ENCODE results near the gene TMEM256.
"Not testable (repeated sequence)": the region's sequence is repeated elsewhere in the genome, so short reads cannot be mapped to it uniquely, and the experiment has no call there.

TMEM256 gene

DNA sequence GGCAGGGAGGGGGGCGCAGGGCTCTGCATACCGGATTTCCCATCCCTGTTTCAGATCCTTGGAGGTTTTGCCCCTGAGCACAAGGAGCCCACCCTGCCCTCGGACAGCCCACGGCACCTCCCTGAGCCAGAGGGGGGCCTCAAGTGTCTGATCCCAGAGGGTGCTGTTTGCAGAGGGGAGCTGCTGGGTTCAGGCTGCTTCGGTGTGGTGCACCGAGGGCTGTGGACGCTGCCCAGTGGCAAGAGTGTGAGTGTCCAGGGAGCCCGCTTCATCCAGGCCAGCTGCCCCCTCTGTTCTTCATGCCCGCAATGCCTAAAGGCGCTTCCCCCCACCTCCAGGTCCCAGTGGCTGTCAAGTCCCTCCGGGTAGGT lies 20.5 kb downstream of the TMEM256 start:
- no peak for DNase-seq

DNA sequence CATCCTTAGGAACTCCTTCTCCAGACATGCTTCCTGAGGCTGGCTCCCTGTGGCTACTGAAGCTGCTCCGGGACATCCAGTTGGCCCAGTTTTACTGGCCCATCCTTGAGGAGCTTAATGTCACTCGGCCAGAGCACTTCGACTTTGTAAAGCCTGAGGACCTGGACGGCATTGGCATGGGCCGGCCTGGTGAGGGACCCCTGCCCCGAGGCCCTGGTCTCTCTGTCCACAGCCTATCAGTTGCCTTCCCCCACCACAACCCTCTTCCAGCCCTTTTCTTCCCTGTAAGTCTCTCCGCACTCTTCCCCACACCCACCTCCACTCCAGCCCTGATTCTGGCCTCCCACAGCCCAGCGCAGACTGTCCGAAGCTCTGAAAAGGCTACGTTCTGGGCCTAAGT lies 21.0 kb downstream of the TMEM256 start:
- no peak for DNase-seq

DNA sequence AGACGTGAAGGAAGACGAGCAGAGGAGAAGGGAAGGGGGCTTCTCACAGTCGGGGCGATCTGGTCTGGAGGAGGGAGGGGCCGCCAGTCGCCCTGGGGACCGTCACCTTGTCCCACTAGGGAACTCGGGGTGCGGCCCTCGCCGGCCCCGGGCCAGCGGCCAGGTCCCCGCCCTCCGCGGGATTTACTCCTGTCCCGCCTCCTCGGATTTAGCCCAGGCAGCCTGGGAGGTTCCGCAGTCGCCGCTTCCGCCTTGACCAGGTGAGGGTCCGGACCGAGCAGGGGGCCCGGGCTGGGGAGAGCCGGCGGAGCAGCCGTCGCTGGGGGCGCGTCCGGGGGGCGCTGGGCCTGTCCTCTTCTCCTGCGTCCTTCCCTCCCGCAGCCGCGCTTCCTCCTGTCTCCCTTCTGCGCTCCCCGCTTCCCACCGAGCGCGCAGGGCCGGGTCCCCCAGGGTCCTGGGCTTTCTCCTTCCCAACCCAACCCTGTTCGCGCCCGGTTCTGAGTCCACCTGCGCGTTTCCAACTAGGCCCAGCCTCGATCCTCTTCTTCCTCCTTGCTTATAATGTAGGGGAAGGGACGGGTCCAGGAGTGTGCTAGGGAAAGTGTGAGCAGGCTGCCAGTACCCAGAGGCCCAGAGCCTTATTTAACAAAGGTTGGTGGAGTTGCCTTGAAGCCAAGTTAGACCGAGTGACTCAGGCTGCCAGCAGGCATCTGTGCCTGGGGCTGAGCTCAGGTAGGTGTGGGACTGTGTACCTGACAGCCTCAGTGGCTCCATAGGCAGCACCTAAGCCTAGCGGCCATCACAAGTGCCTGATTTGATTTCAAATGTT lies 22.8 kb downstream of the TMEM256 start, which contains the start of gene TNK1:
Gene TNK1 (plus strand): TSS at position 235 of the 829 bp plus-strand sequence. CDS start 1,838 bp downstream, outside the sequence.
- no peak for DNase-seq

DNA sequence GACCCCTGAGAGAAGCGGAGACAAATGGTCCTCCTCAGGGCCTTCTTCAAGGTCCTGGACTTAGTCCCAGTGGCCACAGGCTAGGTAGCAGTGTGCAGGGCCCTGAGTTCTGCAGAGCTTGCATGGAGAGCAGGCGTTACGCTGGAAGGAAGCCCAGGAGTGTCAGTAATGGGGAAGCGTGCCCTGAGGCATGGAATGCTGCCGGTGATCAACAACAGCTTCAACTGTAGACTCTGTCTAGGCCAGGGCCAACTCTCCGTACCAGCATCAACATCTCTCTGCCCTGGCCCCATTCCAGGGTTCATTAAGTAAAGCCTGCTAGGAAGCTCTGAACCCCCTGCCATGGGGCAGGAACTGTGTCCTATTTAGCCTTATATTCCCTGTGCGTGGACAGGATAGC lies 23.6 kb downstream of the TMEM256 start:
- no peak for DNase-seq

DNA sequence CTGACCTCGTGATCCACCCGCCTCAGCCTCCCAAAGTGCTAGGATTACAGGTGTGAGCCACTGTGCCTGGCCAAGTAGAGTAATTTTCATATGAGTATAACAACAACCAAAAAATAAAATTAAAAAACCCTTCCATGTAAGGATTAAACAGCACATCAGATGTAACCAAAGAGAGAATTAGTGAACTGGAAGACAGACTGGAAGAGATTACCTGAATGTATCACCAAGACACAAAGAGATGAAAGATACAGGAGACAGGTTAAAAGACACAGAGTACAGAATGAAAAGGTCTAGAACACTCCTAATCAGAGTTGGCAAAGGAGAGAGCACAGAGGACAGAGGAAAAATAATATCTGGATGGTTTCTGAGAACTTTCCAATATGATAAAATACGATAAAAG lies 24.8 kb downstream of the TMEM256 start:
- DNase-seq, result no peak

DNA sequence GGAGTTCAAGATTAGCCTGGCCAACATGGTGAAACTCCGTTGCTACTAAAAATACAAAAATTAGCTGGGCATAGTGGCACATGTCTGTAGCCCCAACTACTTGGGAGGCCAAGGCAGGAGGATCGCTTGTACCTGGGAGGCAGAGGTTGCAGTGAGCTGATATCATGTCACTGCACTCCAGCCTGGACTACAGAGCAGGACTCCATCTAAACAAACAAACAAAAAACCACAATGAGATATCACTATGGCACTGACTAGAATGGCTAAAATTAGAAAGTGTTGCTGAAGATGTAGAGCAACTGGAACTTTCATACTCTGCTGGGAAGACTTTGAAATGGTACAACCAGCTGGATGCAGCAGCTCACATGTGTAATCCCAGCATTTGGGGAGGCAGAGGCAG lies 29.5 kb downstream of the TMEM256 start:
- DNase-seq, result no peak

DNA sequence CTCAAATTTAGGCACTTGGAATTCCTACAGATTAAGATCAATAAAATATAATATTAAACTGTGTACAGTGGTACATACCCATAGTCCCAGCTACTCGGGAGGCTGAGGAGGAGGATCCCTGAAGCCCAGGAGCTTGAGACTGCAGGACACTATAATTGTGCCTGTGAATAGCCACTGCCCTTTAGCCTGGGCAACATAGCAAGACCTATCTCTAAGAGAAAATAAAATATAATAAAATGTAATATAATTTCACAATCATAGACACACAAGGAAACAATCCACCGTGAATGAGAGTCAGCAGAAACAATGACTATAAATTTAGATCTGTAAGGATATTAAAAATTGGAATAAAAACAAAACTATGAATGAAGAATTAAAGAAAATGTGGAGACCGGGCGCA lies 33.0 kb downstream of the TMEM256 start:
- no peak for DNase-seq

DNA sequence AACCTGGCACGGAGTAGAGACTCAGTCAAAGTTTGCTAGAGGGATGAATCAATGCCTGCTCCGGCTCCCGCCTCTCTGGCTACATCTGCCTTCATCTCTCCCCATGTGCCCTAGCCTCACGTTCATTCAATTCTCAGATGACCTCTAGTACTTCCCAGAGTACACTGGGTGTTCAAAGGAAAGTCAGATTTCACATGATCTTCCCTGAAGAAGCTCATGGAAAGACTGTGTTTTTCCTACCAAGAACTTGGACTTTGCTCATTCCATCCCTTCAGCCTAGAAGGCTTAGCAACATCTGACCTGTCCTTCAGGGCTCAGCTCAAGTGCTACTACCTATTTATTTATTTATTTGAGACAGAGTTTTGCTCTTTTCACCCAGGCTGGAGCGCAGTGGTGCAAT lies 34.1 kb downstream of the TMEM256 start:
- DNase-seq, result no peak

DNA sequence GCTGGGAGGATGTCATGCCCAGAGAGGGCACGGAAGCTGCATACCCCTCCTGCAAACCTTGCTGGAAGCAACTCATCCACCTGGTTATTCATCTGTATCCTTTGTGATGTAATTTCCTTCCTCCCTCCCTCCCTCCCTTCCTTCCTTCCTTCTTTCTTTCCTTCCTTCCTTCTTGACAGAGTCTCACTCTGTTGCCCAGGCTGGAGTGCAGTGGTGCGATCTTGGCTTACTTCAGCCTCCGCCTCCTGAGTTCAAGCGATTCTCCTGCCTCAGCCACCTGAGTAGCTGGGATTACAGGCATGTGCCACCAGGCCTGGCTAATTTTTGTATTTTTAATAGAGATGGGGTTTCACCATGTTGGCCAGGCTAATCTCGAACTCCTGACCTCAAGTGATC lies 35.3 kb downstream of the TMEM256 start:
- not testable (repeated sequence) for DNase-seq

DNA sequence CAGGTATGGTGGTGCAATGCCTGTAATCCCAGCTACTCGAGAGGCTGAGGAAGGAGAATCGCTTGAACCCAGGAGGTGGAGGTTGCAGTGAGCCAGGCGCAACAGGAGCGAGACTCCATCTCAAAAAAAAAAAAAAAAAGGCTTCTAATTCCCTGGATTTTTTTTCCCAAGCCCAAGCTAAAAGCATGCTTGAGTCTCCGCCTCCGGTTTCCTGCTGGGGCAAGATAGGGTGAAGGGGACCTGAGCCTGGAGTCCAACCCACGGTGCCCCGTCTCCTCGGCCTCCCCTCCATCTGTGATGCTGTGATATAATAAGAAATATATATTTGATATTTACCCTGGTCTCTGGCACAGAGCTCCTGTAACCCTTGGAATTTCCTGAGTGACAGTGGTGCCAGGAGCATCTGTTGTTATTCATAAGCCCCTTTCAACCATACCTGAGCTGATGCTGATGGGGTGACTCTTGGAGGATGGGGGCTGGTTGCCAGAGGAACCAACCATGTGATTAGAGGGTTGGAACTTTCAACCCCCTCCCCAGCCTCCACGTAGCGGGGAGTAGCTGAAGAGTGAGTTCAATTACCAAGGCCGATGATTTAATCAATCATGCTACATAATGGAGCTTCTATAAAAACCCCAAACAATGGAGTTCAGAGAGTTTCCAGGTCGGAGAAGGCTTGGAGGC lies 35.8 kb downstream of the TMEM256 start:
- no peak for DNase-seq

DNA sequence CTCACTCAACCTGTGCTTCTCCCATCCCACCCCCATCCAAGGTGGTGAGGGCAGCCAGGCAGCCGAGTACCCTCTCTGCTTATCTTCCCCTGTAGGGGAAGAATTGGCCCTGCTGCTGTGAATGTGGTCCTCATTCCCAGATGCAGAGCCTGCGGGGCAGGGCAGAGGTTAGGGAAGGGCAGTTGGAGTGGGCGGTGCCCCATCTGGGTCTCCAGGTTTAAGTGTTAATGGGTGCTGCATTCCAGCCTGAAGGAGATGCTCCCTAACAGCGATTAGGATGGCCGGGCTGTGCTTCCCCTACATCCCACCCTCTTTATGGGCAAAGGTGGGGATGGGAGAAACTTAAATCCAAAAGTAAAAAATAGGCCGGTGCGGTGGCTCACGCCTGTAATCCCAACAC lies 36.8 kb downstream of the TMEM256 start:
- no peak for DNase-seq

DNA sequence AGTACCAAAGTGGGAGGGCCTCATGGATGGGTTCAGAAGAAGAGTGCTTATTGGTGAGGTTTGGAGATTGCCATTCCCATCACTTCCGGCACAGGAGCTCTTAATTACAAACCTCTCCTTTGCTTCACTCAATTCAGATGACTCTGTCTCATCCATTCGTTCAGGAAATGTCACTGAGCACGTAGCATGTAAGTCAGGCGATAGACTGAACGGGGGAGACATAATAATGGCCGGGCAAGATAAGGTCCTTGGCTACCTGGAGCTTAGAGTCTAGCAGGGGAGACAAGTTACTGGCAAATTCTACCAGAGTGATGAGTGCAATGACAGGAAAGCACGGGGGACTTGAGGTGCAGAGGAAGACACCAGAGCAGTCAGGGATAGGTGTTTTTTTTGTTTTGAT lies 37.9 kb downstream of the TMEM256 start:
- not testable (repeated sequence) for DNase-seq

DNA sequence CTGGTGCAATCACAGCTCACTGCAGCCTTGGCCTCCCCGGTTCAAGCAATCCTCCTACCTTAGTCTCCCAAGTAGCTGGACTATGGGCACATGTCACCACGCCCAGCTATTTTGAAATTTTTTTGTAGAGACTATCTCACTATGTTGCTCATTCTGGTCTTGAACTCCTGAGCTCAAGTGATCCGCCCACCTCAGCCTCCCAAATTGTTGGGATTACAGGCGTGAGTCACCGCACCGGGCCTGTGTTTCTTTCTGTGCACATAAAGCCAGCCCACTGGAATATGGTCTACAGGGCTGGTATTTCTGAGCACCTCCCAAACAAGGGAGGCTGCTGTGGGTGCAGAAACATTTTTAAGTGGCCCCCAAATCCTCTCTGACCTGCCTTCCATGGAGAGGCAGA lies 40.6 kb downstream of the TMEM256 start:
- no peak for DNase-seq

DNA sequence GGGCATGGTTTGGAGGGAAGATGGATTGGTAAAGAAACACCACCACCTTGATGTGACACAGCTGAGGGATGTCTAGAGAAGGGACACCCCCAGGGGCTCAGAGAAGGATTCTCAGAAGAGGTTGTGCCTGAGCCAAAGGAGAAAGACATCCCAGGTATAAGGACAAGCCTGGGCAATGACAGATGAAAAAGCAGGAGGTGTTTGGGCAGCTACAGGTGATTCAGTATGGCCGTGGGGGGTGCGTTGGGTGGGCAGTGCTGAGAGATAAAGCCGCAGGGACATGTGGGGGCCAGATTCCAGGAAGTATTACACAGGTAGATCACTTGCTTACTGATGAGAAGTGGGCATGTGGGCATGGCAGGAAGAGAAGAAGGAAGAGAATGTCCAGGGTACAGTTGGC lies 42.0 kb downstream of the TMEM256 start:
- no peak for DNase-seq

DNA sequence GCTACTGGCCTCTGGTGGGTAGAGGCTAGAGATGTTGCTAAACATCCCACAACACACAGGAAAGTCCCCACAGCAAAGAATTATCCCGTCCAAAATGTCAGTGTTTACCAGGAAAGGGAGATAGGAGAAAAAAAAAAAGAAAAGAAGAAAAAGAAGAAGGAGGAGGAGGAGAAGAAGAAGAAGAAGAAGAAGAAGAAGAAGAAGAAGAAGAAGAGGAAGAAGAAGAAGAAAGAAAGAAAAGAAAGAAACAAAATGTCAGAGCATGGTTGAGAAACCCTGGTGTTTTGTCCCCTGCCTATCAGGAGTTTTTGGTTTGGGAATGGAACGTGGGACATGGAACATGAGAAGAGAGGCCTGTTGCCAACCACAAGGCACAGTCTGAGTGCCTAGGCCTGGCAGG lies 46.5 kb downstream of the TMEM256 start:
- no peak for DNase-seq

DNA sequence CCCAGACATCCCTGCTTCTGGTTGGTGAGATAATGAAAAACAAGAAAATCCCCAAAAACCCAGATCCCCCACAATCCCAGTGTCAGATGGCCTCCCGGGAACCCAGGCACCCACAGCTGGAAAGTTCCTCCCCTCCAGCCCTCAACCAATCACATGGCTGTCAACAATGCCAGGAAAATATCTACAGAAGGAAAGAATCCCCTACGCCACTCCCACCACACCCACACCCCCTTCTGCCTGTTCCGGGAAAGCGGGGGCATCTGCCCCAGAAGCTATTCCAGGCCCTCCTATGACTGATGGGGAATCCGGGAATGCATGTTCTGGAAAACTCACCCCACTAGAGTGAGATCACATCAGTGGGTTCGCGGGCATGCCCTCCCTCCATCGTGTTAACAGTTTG lies 47.1 kb downstream of the TMEM256 start:
- no peak for DNase-seq

DNA sequence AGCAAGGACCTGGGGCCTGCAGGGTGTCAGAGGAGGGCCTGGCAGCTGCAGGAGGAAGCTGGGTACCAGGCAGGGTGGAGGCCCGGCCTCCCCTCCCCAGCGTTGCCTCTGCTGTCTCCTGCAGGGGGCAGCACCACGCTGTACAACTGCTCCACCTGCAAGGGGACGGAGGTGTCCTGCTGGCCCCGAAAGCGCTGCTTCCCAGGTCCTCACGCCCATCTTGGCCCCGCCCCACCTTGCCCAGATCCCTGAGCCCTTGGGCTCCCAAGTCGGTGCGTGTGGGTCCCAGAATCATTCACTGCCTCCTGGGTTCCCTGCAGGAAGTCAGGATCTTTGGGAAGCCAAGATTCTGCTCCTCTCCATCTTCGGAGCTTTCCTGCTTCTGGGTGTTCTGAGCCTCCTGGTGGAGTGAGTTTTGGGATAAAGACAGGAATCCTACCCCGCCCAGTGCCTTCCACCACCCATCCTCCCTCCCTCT lies 47.8 kb downstream of the TMEM256 start:
- DNase-seq, result peak; percentile 80

DNA sequence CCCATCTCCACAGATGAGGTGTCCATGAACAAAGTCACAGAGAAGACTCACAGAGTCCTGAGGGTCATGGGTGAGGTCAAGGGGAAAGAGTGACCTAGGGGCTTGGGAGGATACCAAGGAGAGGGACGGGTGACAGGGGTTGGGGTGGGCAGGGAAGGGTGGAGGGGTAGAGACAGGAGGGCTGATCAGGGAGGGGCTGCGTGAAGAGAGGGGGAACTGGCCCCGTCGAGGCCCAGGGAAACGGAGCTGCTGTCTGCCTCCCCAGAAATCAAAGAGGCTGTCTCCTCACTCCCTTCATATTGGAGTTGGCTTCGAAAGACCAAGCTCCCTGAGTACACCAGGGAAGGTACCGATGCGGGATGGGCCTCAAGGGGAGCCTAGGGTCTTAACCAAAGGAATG lies 48.3 kb downstream of the TMEM256 start:
- no peak for DNase-seq

DNA sequence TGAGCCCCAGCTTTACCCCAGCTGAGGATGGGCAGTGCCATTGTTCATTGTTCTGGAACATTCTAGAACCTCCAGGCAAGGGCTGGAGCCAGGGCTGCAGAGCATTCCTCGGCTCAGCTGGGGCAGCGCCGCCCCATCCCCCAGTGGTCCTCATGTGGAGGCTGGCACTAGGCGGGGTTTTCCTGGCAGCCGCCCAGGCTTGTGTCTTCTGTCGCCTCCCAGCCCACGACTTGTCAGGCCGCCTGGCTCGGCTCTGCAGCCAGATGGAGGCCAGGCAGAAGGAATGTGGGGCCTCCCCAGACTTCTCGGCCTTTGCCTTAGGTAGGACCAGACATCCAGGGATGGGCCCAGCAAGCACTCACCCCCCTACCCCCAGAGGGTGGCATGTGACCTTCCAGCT lies 48.8 kb downstream of the TMEM256 start, which contains the start of gene TMEM95:
Gene TMEM95 (plus strand): TSS at position 104 of the 400 bp plus-strand sequence. CDS start 49 bp downstream, at position 153.
- DNase-seq, result no peak

DNA sequence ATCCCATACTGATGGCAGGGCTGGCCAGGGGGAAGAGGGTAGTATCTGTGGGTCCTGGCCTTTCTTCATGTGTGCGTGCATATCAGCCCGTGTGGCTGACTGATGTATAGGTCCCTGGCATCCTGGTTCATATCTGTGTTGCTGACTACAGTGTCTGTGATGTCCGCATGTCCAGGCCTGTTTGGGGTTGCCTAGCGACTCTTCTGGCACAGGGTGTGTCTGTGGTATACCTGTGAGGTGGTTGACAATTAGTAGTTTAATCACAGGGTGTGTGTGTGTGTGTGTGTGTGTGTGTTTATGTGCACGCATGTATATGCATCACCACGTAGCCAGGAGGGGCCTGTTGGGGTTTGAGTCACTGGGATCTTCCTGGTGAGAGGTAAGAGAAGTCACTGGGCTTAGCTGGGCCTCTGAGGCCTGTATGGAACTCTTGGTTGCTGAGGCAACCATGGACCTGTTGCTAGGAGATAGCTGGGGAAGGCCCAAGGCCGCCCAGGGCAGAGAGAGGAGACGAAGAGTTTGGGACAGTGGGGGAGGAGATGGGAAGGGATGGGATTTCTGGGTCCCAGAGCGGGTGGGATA lies 49.5 kb downstream of the TMEM256 start:
- no peak for DNase-seq

Measured in T-helper 9 cell (primary cell).